Ishikawa (cell line): ENCODE results near the gene APOC4.

Experiments used
- CEBPB ChIP-seq: IDR thresholded peaks from 2 replicates; pipeline ENCODE4 v1.6.1; 2012
- CREB1 ChIP-seq: IDR thresholded peaks from 2 replicates; pipeline ENCODE4 v1.6.1; 2012; ENCODE audit warnings: low read depth
- EGR1 ChIP-seq: IDR thresholded peaks from 2 replicates; pipeline ENCODE4 v1.6.1; 2012
- EP300 ChIP-seq: IDR thresholded peaks from 2 replicates; pipeline ENCODE4 v1.6.1; 2012; ENCODE audit warnings: borderline replicate concordance
- FOXM1 ChIP-seq: IDR thresholded peaks from 2 replicates; pipeline ENCODE4 v1.6.1; 2012; ENCODE audit warnings: low read depth, borderline replicate concordance
- MAX ChIP-seq: IDR thresholded peaks from 2 replicates; pipeline ENCODE4 v1.6.1; 2012
- NFIC ChIP-seq: IDR thresholded peaks from 2 replicates; pipeline ENCODE4 v1.6.1; 2012
- RAD21 ChIP-seq: IDR thresholded peaks from 2 replicates; pipeline ENCODE4 v1.6.1; 2012; ENCODE audit warnings: low read depth
- REST ChIP-seq: IDR thresholded peaks from 2 replicates; pipeline ENCODE4 v1.6.1; 2012; ENCODE audit warnings: low read depth, mild to moderate bottlenecking
- TAF1 ChIP-seq: IDR thresholded peaks from 2 replicates; pipeline ENCODE4 v1.6.1; 2012; ENCODE audit warnings: low read depth, mild to moderate bottlenecking
- TCF12 ChIP-seq: IDR thresholded peaks from 2 replicates; pipeline ENCODE4 v1.6.1; 2012; ENCODE audit warnings: low read depth
- TEAD4 ChIP-seq: IDR thresholded peaks from 2 replicates; pipeline ENCODE4 v1.6.1; 2012
- USF1 ChIP-seq: IDR thresholded peaks from 2 replicates; pipeline ENCODE4 v1.6.1; 2012
- YY1 ChIP-seq: IDR thresholded peaks from 2 replicates; pipeline ENCODE4 v1.6.1; 2012; ENCODE audit warnings: low read depth
- ZBTB7A ChIP-seq: IDR thresholded peaks from 2 replicates; pipeline ENCODE4 v1.6.1; 2012; ENCODE audit warnings: low read depth

The APOC4 gene

GRCh38 chr19:44975444-44975843 lies 33.4 kb downstream of the APOC4 start:
- TF ChIP-seq TEAD4, result no peak
- no peak for TF ChIP-seq FOXM1
- TF ChIP-seq NFIC, result no peak
- TF ChIP-seq YY1, result no peak

DNA sequence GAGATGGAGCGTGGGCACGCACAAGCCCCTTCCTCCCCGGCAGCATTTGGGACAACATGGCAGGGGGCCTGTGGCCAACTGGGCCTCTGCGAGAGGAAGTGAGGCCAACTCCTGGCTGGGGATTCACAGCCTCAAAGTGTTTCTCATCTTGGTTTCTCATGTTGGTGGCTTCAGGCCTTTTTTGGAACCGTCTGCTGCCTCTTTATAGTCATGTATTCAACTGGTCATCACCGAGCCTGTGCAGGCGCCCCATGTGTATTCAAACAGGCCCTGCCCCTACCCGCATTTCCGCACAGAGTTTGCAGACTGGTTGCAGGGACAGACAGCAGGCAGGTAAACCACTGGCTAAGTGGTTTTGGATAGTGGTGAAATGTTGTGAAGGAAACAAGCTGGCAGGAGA lies 42.0 kb downstream of the APOC4 start:
- TF ChIP-seq RAD21, result no peak

DNA sequence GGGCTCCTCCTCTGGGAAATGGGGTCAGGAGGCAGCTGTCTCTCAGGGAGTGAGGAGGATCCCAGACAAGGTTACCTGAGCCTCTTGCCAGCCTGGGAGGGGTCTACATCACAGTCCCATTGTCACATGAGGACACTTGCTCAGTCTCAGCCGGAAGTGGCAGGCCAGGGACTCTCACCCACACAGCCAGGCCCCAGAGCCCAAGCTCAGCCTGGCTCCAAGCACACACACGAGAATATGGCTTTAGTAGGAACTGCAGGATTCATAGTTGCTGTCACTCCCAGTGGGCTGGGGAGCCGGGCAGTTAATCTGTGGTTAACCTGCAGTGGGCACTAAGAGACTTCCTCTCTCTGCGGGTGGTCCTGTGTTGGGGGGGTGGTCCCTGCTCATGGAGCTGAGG lies 43.4 kb downstream of the APOC4 start:
- TF ChIP-seq TCF12, result no peak
- no peak for TF ChIP-seq CREB1
- TF ChIP-seq EP300, result no peak
- TF ChIP-seq MAX, result no peak
- TF ChIP-seq USF1, result no peak
- no peak for TF ChIP-seq TAF1
- no peak for TF ChIP-seq NFIC
- no peak for TF ChIP-seq ZBTB7A
- no peak for TF ChIP-seq FOXM1
- TF ChIP-seq RAD21, result no peak
- no peak for TF ChIP-seq EGR1
- TF ChIP-seq REST, result no peak
- TF ChIP-seq CEBPB, result no peak
- no peak for TF ChIP-seq TEAD4

GRCh38 chr19:44986389-44986788 lies 44.4 kb downstream of the APOC4 start:
- TF ChIP-seq TEAD4 (no peak), FOXM1 (no peak), YY1 (no peak), TCF12 (no peak), CREB1 (no peak), EGR1 (no peak), MAX (no peak), REST (no peak), NFIC (no peak), EP300 (no peak), RAD21 (no peak), TAF1 (no peak), CEBPB (no peak), ZBTB7A (no peak), USF1 (no peak)

GRCh38 chr19:44987148-44987675 lies 45.2 kb downstream of the APOC4 start:
- TF ChIP-seq ZBTB7A, result no peak

DNA sequence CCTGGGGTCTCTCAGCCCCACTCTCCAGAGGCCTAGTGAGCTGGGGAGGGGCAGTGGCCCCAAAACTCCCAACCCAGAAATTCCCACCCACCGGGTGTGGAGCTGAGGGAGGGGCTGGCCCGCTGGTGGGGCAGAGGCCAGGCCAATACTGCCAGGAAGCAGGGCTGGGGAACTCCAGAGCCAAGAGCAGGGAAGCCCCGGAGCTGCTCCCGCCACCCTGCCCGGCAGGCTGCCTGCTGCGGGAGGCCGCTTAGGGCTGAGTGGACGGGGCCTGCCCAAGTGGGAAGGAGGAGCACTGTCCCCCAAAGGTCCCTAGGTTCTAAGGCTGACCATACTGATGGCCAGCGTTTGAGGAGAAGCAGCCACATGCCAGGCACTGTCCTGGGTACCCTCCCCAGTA lies 46.2 kb downstream of the APOC4 start:
- TF ChIP-seq FOXM1 (no peak), ZBTB7A (no peak), RAD21 (no peak), REST (no peak), CREB1 (no peak), EP300 (no peak), USF1 (no peak), NFIC (no peak), TAF1 (no peak), CEBPB (no peak), MAX (no peak), YY1 (no peak), EGR1 (no peak), TCF12 (no peak)
